ENCODE measurements around the gene PTPRE. TPM values are rescaled to one million over a fixed set of nuclear protein-coding genes. Genes with fewer than 3 reads are reported as not detected.
A peak's percentile ranks its signal among the peaks of the same experiment; 100 is the strongest.

The PTPRE gene
- total and polyA plus RNA-seq, 9 donors, result 3.3 to 6.3 (median 4.4) TPM

DNA sequence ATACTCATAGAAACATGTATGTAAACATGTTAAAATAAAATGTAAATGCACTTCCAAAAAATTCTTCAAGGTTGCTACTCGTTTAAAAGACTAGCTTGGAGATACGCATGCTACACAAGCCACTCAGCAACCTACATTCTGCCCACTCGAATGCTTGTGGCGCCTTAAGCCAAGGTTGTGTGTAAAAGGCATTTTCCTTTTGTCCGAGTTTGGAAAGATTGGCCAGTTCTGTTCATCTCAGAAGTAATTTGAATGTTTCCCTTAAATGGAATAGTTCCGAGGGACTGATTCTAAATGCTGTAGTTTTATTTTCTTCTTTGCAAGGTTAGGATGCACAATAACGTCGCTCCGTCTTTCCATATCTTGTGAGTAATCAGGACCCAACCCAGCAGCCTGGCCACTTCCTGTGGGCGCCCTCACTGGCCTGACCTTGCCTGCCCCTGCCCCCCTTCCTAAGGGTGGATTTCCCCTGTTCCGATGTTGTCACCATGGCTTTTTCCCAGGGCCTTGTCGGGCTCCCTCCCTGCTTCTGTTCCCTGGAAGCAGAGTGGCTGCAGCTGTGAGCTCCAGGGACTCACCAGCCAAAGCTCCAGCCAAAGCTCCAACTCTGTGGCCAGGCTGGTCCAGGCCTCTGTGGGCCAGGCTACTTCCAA lies 70.6 kb downstream of the PTPRE start:
- peak; percentile 89 for DNase-seq

DNA sequence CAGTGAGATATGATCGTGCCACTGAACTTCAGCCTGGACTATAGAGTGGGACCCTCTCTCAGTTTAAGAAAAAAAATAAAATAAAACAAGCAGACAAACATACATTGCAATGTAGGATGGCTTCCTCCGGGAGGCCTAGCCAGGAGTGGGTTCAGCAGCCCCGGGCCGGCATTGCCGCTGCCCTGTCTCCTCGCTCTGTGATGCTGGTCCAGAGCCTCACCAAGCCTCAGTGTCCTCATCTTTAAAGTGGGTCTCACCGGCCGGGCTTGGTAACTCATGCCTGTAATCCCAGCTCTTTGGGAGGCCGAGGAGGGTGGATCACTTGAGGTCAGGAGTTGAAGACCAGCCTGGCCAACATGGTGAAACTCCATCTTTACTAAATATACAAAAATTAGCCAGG lies 71.6 kb downstream of the PTPRE start:
- whole genome bisulfite sequencing (ENCODE audit: insufficient coverage), result 100% methylated on average over 5 of the region's 9 CpGs
- Histone ChIP-seq H3K27me3 (ENCODE audit: control insufficient read depth, insufficient read depth, low read length) (no peaks in the 10 kb centered on the region), H3K36me3 (ENCODE audit: control insufficient read depth, insufficient read depth, low read length) (no peaks in the 10 kb centered on the region), H3K4me1 (ENCODE audit: control insufficient read depth, insufficient read depth, low read length) (peaks cover 45% of the 10 kb centered on the region), H3K4me3 (ENCODE audit: low read length) (no peak overlapping the region), H3K9me3 (replicated peaks; ENCODE audit: control insufficient read depth, low read depth, low read length) (peaks cover 8% of the 10 kb centered on the region), H3K27ac (ENCODE audit: low read length) (peak overlapping the region; percentile 90)
- DNase-seq, result no peak

More for the DNA sequence above, 70.6 kb downstream of the PTPRE start:
- 13% methylated on average over 6 of the region's 12 CpGs for WGBS (ENCODE audit: insufficient coverage)
- H3K4me3 ChIP-seq (ENCODE audit: low read length), result no peak overlapping the region
- no peaks in the 10 kb centered on the region for H3K27me3 ChIP-seq (ENCODE audit: control insufficient read depth, insufficient read depth, low read length)
- H3K9me3 ChIP-seq (replicated peaks; ENCODE audit: control insufficient read depth, low read depth, low read length), result peaks cover 8% of the 10 kb centered on the region
- H3K36me3 ChIP-seq (ENCODE audit: control insufficient read depth, insufficient read depth, low read length), result no peaks in the 10 kb centered on the region
- H3K27ac ChIP-seq (ENCODE audit: low read length), result peak overlapping the region; percentile 90
- H3K4me1 ChIP-seq (ENCODE audit: control insufficient read depth, insufficient read depth, low read length), result peaks cover 45% of the 10 kb centered on the region

DNA sequence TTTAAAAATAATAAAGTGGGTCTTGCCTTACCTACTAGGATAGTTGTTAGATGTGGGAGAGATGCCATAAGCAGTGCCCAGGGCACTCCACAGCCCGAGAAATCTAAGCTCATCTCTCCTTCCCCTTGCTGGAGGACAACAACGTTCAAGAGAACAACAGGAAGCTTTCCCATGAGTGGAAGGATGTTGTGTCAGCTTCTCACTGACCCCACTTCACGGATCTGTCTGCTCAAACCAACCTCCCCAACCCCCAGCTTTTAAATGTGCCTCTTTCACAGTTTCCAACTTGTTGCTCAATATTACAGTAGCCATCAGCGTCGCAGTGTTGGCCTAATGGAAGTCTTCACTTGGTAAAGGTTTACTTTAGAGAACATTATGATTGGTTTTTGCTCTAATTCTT lies 72.1 kb downstream of the PTPRE start:
- Histone ChIP-seq H3K36me3 (ENCODE audit: control insufficient read depth, insufficient read depth, low read length) (no peaks in the 10 kb centered on the region), H3K9me3 (replicated peaks; ENCODE audit: control insufficient read depth, low read depth, low read length) (peaks cover 8% of the 10 kb centered on the region), H3K4me3 (ENCODE audit: low read length) (no peak overlapping the region), H3K27ac (ENCODE audit: low read length) (no peak overlapping the region), H3K27me3 (ENCODE audit: control insufficient read depth, insufficient read depth, low read length) (no peaks in the 10 kb centered on the region), H3K4me1 (ENCODE audit: control insufficient read depth, insufficient read depth, low read length) (peaks cover 39% of the 10 kb centered on the region)
- DNase-seq, result peak; percentile 54
- WGBS (ENCODE audit: insufficient coverage), result no CpG with 5 or more reads among the region's 5 CpGs

DNA sequence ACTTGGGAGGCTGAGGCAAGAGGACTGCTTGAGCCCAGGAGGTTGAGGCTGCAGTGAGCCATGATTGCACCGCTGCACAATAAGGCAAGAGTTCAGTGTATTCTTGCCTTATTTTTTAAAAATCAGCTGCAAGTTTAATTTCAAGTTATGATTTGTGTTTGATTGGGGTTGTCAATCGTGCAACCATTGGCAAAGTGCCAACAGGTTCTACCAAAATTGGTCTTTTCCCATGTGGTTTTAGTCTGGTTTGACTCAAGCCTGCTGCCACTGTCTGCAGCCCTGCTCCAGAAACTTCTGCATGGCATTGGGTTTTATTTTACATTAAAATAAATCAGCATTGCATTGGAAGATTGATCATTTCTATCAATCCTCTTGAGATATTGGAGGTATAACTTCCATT lies 72.7 kb downstream of the PTPRE start:
- 93% methylated on average over 2 of the region's 2 CpGs for WGBS (ENCODE audit: insufficient coverage)
- Histone ChIP-seq H3K36me3 (ENCODE audit: control insufficient read depth, insufficient read depth, low read length) (no peaks in the 10 kb centered on the region), H3K27me3 (ENCODE audit: control insufficient read depth, insufficient read depth, low read length) (no peaks in the 10 kb centered on the region), H3K9me3 (replicated peaks; ENCODE audit: control insufficient read depth, low read depth, low read length) (peaks cover 8% of the 10 kb centered on the region), H3K27ac (ENCODE audit: low read length) (no peak overlapping the region), H3K4me1 (ENCODE audit: control insufficient read depth, insufficient read depth, low read length) (peaks cover 37% of the 10 kb centered on the region), H3K4me3 (ENCODE audit: low read length) (no peak overlapping the region)
- DNase-seq, result no peak

DNA sequence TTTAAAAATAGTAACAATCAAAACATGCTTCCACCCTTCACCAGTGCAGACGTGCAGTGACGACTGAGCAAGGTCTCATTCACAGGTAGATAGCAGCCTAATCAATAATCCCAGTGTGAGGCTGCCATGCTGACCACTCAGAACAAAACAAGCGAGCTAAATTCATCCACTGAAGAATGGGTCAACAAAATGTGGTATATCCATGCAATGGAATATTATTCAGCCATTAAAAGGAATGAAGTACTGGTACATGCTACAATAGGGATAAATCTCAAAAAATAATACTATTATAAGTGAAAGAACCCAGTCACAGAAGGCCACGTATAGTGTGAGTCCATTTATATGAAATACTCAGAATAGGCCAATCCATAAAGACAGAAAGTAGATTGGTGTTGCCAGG lies 74.0 kb downstream of the PTPRE start:
- no peaks in the 10 kb centered on the region for H3K36me3 ChIP-seq (ENCODE audit: control insufficient read depth, insufficient read depth, low read length)
- H3K4me3 ChIP-seq (ENCODE audit: low read length), result no peak overlapping the region
- no peaks in the 10 kb centered on the region for H3K27me3 ChIP-seq (ENCODE audit: control insufficient read depth, insufficient read depth, low read length)
- no peak overlapping the region for H3K27ac ChIP-seq (ENCODE audit: low read length)
- WGBS (ENCODE audit: insufficient coverage), result 100% methylated on average over 2 of the region's 4 CpGs
- peaks cover 30% of the 10 kb centered on the region for H3K4me1 ChIP-seq (ENCODE audit: control insufficient read depth, insufficient read depth, low read length)
- peaks cover 8% of the 10 kb centered on the region for H3K9me3 ChIP-seq (replicated peaks; ENCODE audit: control insufficient read depth, low read depth, low read length)
- no peak for DNase-seq

DNA sequence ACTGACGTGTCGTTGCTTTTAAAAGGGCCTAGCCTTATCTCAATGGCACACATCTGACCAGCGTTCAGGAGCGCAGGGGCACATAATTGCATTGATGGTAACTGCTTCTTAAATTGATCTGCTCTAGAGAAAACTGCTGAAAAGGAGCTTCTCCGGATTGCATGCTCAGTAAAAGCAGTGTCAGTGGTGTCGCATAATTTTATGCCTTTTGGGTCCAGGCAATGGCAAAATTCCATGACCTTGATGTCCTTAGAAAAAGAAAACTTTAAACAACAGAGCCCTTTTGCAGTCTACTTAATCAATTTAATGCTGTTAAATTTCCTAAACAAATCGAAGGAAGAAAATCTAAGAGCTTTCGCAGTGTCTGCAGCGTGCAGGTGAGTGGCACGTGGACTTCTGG lies 75.7 kb downstream of the PTPRE start:
- H3K4me1 ChIP-seq (ENCODE audit: control insufficient read depth, insufficient read depth, low read length), result peaks cover 13% of the 10 kb centered on the region
- no peaks in the 10 kb centered on the region for H3K36me3 ChIP-seq (ENCODE audit: control insufficient read depth, insufficient read depth, low read length)

DNA sequence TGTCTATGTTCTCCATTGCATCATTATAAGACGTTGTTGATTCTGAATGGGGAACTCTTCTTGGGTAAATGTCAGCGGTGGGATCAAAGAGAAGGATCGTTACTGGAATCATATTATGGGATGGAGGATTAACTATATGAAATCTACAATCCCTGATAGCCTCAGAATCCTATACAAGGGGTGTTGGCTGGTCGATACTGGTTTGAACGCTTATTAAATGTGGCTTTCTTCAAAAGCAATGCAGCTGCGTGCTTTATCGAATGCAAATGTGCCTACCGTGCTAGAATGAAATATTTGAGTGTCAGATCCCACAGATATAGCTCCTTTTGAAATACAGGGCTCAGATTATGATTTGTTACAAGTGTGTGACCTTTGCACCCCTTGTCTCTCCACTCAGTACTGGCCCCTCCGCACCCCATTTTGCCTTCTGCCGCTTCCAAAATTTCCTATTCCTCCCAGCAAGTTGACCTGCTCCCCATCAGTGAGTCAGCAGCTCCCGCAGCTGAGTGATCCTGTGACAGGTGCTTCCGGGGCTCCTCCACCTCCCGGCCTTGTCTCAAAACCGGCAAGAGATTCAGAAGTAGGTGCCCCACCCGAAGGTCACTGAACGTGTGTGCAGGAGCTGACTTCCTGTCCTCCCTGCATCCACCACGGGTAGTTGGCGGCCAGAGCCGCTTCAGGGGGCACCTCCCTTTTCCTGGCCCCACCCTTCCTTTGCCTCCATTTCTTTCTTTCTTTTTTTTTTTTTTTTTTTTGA lies 76.6 kb downstream of the PTPRE start:
- H3K4me1 ChIP-seq (ENCODE audit: control insufficient read depth, insufficient read depth, low read length), result peaks cover 4% of the 10 kb centered on the region
- no peaks in the 10 kb centered on the region for H3K36me3 ChIP-seq (ENCODE audit: control insufficient read depth, insufficient read depth, low read length)
- DNase-seq, result no peak
- H3K27ac ChIP-seq (ENCODE audit: low read length), result no peak overlapping the region
- 71% methylated on average over 11 of the region's 19 CpGs for WGBS (ENCODE audit: insufficient coverage)
- H3K4me3 ChIP-seq (ENCODE audit: low read length), result no peak overlapping the region
- H3K27me3 ChIP-seq (ENCODE audit: control insufficient read depth, insufficient read depth, low read length), result no peaks in the 10 kb centered on the region
- peaks cover 8% of the 10 kb centered on the region for H3K9me3 ChIP-seq (replicated peaks; ENCODE audit: control insufficient read depth, low read depth, low read length)

More for the DNA sequence above, 75.7 kb downstream of the PTPRE start:
- DNase-seq, result no peak
- H3K27me3 ChIP-seq (ENCODE audit: control insufficient read depth, insufficient read depth, low read length), result no peaks in the 10 kb centered on the region
- 78% methylated on average over 10 of the region's 10 CpGs for WGBS (ENCODE audit: insufficient coverage)
- H3K9me3 ChIP-seq (replicated peaks; ENCODE audit: control insufficient read depth, low read depth, low read length), result peaks cover 8% of the 10 kb centered on the region
- no peak overlapping the region for H3K4me3 ChIP-seq (ENCODE audit: low read length)
- no peak overlapping the region for H3K27ac ChIP-seq (ENCODE audit: low read length)

DNA sequence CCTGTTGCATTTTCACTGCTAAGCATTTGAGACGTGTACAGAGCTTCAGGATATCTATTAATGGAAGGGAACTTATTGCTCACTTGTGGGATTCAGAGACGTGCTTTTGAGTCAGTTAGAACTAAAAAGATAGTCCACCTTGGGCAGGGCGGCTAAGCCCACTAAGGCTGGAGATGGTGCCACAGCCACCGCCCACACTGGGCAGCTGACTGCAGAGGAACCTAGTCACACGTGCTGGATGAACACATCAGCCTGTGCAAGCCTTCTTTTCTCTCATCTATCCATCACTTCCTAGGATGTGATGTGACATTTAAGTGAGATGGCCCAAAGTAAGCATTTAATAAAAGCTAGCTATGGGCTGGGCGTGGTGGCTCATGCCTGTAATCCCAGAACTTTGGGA lies 78.0 kb downstream of the PTPRE start:
- H3K4me1 ChIP-seq (ENCODE audit: control insufficient read depth, insufficient read depth, low read length), result peaks cover 2% of the 10 kb centered on the region

DNA sequence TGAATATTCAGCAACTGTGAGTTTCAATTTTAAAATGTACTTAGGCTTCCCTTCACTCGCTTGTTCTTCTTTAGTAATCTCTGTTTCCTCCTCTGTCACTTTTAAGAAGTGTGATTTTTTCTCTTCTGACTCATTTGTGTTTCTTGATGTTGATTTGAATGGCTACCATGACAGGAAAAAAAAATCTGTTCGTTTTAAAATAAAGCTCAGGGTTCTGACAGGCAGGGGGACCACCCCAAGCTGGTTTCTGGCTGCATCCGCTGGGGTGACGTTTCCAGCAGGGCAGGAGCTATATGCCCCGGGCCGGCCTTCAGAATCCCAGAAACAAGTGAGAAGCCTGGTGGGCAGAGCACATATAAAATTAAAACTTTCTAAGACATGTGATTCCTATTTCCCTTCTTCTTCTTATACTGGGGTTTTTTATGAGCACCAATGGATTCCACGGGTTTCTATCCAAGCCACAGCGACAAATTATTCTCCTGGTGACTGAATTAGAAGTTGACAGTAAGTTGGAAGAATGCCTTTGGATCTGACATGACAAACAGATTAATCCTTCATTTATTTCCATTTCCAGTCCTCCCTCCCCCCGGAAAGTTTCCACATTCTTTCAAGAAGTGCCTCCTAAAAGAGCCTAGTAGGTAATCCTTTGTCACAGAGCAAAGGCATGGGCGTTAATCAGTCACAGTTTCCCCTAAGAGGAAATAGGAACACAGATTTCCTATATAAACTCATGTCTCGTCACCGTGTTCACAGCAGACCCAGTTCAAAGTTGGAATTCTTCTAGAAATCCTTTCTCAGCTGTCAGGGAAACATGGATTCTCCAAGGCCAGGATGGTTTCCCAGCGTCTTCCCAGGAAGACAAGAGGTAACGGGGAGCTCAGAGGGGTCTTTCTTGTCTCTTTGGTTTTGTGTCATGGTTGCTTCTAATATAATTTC lies 79.9 kb downstream of the PTPRE start:
- Histone ChIP-seq H3K36me3 (ENCODE audit: control insufficient read depth, insufficient read depth, low read length) (no peaks in the 10 kb centered on the region), H3K4me1 (ENCODE audit: control insufficient read depth, insufficient read depth, low read length) (peaks cover 10% of the 10 kb centered on the region), H3K4me3 (ENCODE audit: low read length) (no peak overlapping the region), H3K27me3 (ENCODE audit: control insufficient read depth, insufficient read depth, low read length) (no peaks in the 10 kb centered on the region), H3K27ac (ENCODE audit: low read length) (peak overlapping the region; percentile 82), H3K9me3 (replicated peaks; ENCODE audit: control insufficient read depth, low read depth, low read length) (no peaks in the 10 kb centered on the region)
- DNase-seq, result no peak
- 41% methylated on average over 4 of the region's 14 CpGs for WGBS (ENCODE audit: insufficient coverage)

More for the DNA sequence above, 78.0 kb downstream of the PTPRE start:
- Histone ChIP-seq H3K9me3 (replicated peaks; ENCODE audit: control insufficient read depth, low read depth, low read length) (peaks cover 4% of the 10 kb centered on the region), H3K4me3 (ENCODE audit: low read length) (no peak overlapping the region), H3K27ac (ENCODE audit: low read length) (no peak overlapping the region), H3K27me3 (ENCODE audit: control insufficient read depth, insufficient read depth, low read length) (no peaks in the 10 kb centered on the region), H3K36me3 (ENCODE audit: control insufficient read depth, insufficient read depth, low read length) (no peaks in the 10 kb centered on the region)
- no peak for DNase-seq
- 79% methylated on average over 3 of the region's 6 CpGs for WGBS (ENCODE audit: insufficient coverage)
